ENCODE results near the gene PDE9A.
"Not testable (repeated sequence)": the region's sequence is repeated elsewhere in the genome, so short reads cannot be mapped to it uniquely, and the experiment has no call there.

The PDE9A gene

DNA sequence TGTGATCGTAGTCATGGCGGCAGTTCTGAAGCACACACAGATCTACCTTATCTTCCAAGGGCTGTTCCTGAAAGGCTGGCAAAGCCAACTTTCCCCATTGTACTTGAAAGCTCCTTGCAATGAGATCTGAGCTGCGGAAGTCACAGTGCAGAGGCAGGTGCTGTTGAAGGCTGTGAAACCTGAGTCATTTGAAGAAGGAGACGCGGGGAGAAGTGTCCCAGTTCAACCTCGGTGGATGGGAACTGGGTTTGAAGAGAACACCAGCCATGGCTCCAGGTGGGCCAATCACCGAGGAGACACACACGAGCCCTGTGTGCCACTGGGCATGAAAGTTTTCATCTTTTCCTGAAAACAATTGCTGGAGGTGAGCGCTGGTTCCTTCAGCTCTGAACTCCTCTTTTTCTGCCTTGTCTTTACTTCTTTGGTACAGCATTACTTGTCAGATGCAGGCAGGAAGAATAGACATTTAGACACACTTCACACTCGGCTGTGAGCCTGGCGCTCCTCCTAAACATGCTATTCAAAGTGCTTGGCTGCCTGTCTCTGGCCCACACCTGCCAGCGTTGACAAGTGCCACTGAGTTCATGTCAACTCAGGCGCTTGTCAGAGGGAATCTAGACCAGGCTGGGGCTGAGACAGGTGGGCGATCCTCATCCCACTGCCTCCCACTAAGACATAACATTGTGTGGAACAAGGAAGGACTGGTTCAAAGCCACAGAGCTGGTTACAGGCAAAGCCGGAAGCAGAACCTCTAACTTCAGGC lies 25.7 kb upstream of the PDE9A start:
- Histone ChIP-seq H4K20me1 (peaks cover 0 to 5% (median 0%) of the 10 kb centered on the region in 11 experiments; a peak in 2 of 22 replicates), H3K27me3 (peaks cover 0 to 31% (median 12%) of the 10 kb centered on the region in 11 experiments; a peak in 13 of 22 replicates), H3K4me3 (no peak overlapping the region), H3K4me1 (peaks cover 15 to 31% (median 30%) of the 10 kb centered on the region in 10 experiments), H3K9me3 (replicated peaks in 1 of 11) (no peaks in the 10 kb centered on the region), H3K36me3 (no peaks in the 10 kb centered on the region), H3K27ac (no peak overlapping the region), H3K4me2 (no peak overlapping the region), H3K9ac (no peak overlapping the region)
- no peak for TF ChIP-seq Cebpa-rat (IDR thresholded peaks at IDR 0.05)

DNA sequence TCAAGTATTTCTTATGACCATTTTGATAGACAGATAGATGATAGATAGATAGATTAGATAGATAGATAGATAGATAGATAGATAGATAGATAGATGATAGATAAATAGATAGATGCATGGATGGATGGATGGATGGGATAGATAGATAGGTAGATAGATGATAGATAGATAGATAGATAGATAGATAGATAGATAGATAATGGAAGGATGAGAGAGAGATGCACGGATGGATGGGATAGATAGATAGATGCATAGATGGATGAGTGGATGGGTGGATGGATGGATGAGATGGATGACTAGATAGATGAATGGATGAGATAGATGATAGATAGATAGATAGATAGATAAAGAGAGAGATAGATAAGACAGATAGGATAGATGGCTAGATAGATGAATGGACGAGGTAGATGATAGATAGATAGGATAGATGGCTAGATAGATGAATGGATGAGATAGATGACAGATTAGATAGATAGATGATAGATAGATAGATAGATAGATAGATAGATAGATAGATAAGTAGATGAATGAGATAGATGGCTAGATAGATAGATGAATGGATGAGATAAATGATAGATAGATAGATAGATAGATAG lies 24.9 kb upstream of the PDE9A start:
- H3K27me3 ChIP-seq = peaks cover 0 to 31% (median 12%) of the 10 kb centered on the region in 11 experiments; a peak in 13 of 22 replicates
- H3K4me2 ChIP-seq; H3K9me3 ChIP-seq (replicated peaks in 1 of 11); H3K9ac ChIP-seq; H3K4me3 ChIP-seq; H3K27ac ChIP-seq; H3K36me3 ChIP-seq; H4K20me1 ChIP-seq: not testable (repeated sequence)
- peaks cover 15 to 29% (median 27%) of the 10 kb centered on the region in 10 experiments for H3K4me1 ChIP-seq

DNA sequence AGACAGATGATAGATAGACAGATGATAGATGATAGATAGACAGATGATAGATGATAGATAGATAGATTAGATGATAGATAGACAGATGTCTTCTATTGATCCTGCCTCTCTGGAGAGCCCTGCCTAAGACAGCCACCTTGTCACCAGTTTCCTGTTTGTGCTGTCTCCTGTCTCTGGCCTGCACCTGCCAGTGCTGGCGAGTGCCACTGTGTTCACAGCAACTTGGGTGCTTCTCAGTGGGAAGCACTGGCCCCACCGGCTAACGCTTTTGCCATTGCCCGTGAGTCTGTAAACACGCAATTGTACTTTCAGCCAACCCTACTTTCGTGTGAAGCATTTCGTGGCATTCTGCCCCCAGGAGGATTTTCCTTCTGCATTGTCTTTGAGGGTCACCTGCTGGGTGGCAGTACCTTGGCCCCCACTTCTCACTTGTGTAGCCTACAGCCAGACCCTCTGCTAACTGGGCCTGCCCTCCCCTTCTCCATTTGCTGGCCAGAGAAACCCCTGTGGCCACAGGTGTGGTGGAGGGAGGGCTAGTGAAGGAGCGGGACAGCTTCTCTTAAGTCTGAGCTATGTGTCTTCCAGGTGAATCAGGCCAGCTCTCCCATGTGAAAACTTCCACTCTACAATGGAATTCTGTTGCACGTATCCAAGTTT lies 23.4 kb upstream of the PDE9A start:
- Histone ChIP-seq H3K36me3 (no peaks in the 10 kb centered on the region), H4K20me1 (peaks cover 0 to 5% (median 0%) of the 10 kb centered on the region in 11 experiments; a peak in 2 of 22 replicates), H3K9ac (no peak overlapping the region), H3K9me3 (replicated peaks in 1 of 11) (no peaks in the 10 kb centered on the region), H3K4me2 (no peak overlapping the region), H3K4me3 (no peak overlapping the region), H3K27me3 (peaks cover 0 to 18% (median 8%) of the 10 kb centered on the region in 11 experiments; a peak in 12 of 22 replicates), H3K27ac (no peak overlapping the region), H3K4me1 (peaks cover under 1 to 14% (median 12%) of the 10 kb centered on the region in 10 experiments; a peak in 18 of 20 replicates)
- no peak for TF ChIP-seq Cebpa-rat (IDR thresholded peaks at IDR 0.05)

DNA sequence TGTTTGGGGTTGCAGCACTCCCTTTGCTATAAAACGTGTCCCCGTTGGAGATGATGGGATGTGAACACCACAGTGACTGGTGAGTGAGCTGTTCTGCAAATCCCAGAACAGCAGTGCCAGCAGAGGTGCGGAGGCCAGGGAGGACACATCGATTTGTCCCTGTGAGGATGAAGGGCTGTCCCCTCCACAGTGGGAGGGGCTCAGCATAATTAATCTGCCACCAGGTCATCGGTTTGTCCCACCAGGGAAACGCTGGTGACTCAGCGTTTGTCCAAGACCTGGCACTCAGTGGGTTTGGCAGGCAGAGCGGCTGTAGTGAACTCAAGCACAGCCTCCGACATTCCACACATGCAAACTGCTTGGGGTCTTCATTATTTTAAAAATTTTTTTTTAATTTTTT lies 22.8 kb upstream of the PDE9A start:
- no peaks in the 10 kb centered on the region for H3K9me3 ChIP-seq (replicated peaks in 1 of 11)
- H3K4me1 ChIP-seq = peaks cover 0 to 8% (median 6%) of the 10 kb centered on the region in 10 experiments; a peak in 16 of 20 replicates
- peaks cover 0 to 5% (median 0%) of the 10 kb centered on the region in 11 experiments; a peak in 2 of 22 replicates for H4K20me1 ChIP-seq
- no peak overlapping the region for H3K4me2 ChIP-seq
- no peak for TF ChIP-seq Cebpa-rat (IDR thresholded peaks at IDR 0.05)
- no peak overlapping the region for H3K4me3 ChIP-seq
- H3K27me3 ChIP-seq = peaks cover 0 to 12% (median 6%) of the 10 kb centered on the region in 11 experiments; a peak in 11 of 22 replicates
- H3K36me3 ChIP-seq = no peaks in the 10 kb centered on the region
- no peak overlapping the region for H3K9ac ChIP-seq
- no peak overlapping the region for H3K27ac ChIP-seq

DNA sequence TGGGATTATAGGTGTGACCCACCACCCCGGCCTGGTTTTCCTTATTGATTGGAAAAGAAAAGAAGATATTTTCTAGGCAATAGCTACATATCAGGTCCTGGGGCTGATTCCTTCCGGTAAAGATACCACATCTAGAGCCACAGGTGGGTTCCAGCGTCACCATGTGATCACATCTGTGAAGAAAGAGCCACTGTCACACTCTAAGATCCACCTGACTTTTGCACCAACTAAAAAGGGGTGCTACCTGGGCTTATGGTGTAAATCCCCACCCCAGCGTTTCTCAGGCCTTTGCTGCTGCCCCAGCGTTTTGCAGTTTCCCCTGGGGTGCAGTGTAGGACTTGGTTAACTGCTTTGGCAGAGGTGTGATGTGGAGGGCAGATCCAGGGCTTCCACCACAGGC lies 22.3 kb upstream of the PDE9A start:
- no peaks in the 10 kb centered on the region for H3K36me3 ChIP-seq
- H3K27me3 ChIP-seq = peaks cover 0 to 7% (median 2%) of the 10 kb centered on the region in 11 experiments; a peak in 8 of 22 replicates
- no peak overlapping the region for H3K27ac ChIP-seq
- no peak overlapping the region for H3K4me2 ChIP-seq
- TF ChIP-seq Cebpa-rat (IDR thresholded peaks at IDR 0.05) = no peak
- no peaks in the 10 kb centered on the region for H3K9me3 ChIP-seq (replicated peaks in 1 of 11)
- H3K9ac ChIP-seq = no peak overlapping the region
- no peak overlapping the region for H3K4me3 ChIP-seq
- peaks cover 0 to 5% (median 0%) of the 10 kb centered on the region in 11 experiments; a peak in 1 of 22 replicates for H4K20me1 ChIP-seq
- H3K4me1 ChIP-seq = peaks cover 0 to 3% (median 1%) of the 10 kb centered on the region in 10 experiments; a peak in 7 of 20 replicates

DNA sequence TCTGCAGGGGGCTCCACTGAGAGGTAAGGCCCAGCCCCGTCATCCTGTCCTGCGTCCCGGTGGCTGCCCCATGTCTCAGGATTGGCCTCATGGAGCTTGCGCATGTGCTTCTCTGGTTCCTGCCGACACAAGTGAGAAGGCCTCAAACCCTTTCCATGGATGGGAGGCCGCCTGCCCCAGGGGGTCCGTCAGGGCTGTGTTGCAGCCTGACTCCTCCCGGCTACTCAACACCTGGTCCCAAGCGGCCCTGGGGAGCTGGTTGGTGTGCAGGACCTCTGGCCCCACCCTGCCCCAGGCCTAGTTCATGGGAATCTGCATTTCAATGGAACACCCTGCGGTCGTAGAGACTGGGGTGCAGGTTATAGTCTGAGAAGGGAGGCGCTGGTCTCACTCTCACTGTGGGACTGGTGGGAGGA lies 21.1 kb upstream of the PDE9A start:
- no peak for TF ChIP-seq Cebpa-rat (IDR thresholded peaks at IDR 0.05)
- Histone ChIP-seq H3K4me1 (no peaks in the 10 kb centered on the region), H3K4me3 (no peak overlapping the region), H3K4me2 (no peak overlapping the region), H3K9ac (no peak overlapping the region), H3K36me3 (no peaks in the 10 kb centered on the region), H3K9me3 (replicated peaks in 1 of 11) (no peaks in the 10 kb centered on the region), H3K27ac (no peak overlapping the region), H3K27me3 (no peaks in the 10 kb centered on the region; a peak in 2 of 22 replicates), H4K20me1 (peaks cover 0 to 5% (median 0%) of the 10 kb centered on the region in 11 experiments; a peak in 1 of 22 replicates)

DNA sequence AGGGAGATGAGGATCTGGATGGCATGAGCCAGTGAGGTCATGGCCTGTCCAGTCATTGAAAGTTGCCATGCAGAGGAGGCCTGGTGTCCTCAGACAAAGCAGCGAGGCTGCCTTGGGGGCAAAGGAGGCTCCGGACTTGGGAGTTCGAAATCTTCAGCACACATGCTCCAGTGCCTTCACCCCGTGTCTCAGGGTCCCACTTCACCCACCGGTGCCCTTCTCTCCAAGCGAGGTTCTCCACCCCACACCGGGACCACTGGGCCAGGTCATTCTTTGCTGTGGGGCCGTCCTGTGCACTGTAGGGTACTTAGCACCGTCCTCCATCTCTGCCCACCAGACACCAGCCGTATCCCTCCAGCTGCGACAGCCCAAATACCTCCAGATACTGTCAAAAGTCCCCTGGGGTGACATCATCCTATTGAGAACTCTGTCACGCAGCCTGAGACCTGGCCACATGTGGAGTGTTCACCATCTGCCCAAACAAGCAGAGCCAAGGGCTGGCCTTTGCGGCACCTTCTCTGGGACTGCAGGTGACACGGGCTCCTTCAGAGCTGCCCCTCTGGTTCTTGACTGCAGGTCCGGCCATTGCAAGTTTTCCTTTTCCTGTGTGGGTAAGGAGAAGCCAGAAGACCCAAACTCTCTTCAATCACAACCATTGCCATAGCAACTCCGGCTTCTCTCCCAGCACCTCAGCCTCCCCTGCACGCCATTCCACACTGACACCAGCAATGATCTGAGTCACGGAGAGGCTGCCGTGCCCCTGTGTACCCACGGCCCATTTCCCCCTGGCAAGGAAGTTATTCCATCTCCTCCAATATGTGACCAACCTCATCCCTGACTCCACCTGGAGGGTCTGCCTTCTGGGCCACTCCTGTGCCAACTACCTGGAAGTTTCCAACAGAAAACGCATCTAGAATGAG lies 20.4 kb upstream of the PDE9A start:
- Histone ChIP-seq H3K4me2 (no peak overlapping the region), H3K4me3 (no peak overlapping the region), H4K20me1 (peaks cover 0 to 5% (median 0%) of the 10 kb centered on the region in 11 experiments; a peak in 1 of 22 replicates), H3K36me3 (no peaks in the 10 kb centered on the region), H3K27me3 (no peaks in the 10 kb centered on the region; a peak in 1 of 22 replicates), H3K9ac (no peak overlapping the region), H3K27ac (no peak overlapping the region), H3K4me1 (no peaks in the 10 kb centered on the region), H3K9me3 (replicated peaks in 1 of 11) (no peaks in the 10 kb centered on the region)
- no peak for TF ChIP-seq Cebpa-rat (IDR thresholded peaks at IDR 0.05)

DNA sequence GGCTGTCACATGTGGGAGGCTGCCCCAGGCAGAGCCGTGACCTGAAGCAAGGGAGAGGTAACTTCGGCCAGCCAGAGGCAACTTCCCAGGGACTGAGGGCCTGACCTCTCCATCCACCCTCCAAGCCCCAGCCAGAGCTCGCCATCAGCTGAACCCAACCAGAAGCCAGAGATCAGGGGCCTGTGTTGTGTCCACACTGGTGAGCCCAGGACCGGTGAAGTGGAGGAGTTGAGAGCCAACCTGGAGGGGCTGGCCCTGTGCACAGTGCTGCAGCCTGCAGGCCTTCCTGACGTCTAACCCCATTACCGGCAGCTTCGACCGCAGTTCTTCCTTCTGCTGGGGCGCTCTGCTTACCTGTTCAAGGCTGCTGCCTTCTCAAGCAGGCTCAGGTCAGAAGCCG lies 19.6 kb upstream of the PDE9A start:
- no peak for TF ChIP-seq Cebpa-rat (IDR thresholded peaks at IDR 0.05)
- no peak overlapping the region for H3K4me3 ChIP-seq

More for the DNA sequence above, 19.6 kb upstream of the PDE9A start:
- no peaks in the 10 kb centered on the region; a peak in 1 of 22 replicates for H3K27me3 ChIP-seq
- peaks cover 0 to 5% (median 0%) of the 10 kb centered on the region in 11 experiments; a peak in 1 of 22 replicates for H4K20me1 ChIP-seq
- H3K4me1 ChIP-seq = no peaks in the 10 kb centered on the region
- H3K36me3 ChIP-seq = no peaks in the 10 kb centered on the region
- H3K27ac ChIP-seq = no peak overlapping the region
- H3K9me3 ChIP-seq (replicated peaks in 1 of 11) = no peaks in the 10 kb centered on the region
- no peak overlapping the region for H3K9ac ChIP-seq
- no peak overlapping the region for H3K4me2 ChIP-seq

Data from BLaER1 treated with 17β-estradiol and CSF1 and Interleukin-3, amounts not matched to agents 10 nM and 100 nM (cell line).